ENCODE data around the gene SLC49A3. TPM values are rescaled to one million over a fixed set of nuclear protein-coding genes. Genes with fewer than 3 reads are reported as not detected.

Gene SLC49A3
- total and polyA plus RNA-seq, 2 of the 8 experiments (the other 6 are each of a cell fraction or from before 2014, with no cell fraction given) = 5.0 to 8.8 TPM

- TF ChIP-seq GABPA (IDR thresholded peaks at IDR 0.05; ENCODE audit: borderline replicate concordance, insufficient read depth, low read length) = 0 out of 2 replicates have a peak, but pooled peaks have one; percentile 47
- TF ChIP-seq CHD7 (IDR thresholded peaks at IDR 0.05; ENCODE audit: insufficient replicate concordance, low read length) = no peak
- no peak for TF ChIP-seq KDM1A (IDR thresholded peaks at IDR 0.05; ENCODE audit: borderline replicate concordance, low read length)
- no peak for TF ChIP-seq JUND (IDR thresholded peaks at IDR 0.05; ENCODE audit: low read length)
- no peak for TF ChIP-seq SIX5 (IDR thresholded peaks at IDR 0.05; ENCODE audit: low read depth, low read length)
- TF ChIP-seq ZNF274 (IDR thresholded peaks at IDR 0.05; ENCODE audit: borderline replicate concordance, extremely low read depth, low read length) = no peak
- no peak for TF ChIP-seq BCL11A (IDR thresholded peaks at IDR 0.05; ENCODE audit: low read depth in 2 of 2, low read length in 2 of 2)
- no peak for TF ChIP-seq SP1 (IDR thresholded peaks at IDR 0.05; ENCODE audit: low read depth, low read length)
Observed at GRCh38 chr4:688854-689681, at the start of gene SLC49A3 (continued).

Measured in H1 (cell line).